Ishikawa (cell line): ENCODE data around the gene DEDD2.

ENCODE experiments used
- CEBPB ChIP-seq: IDR thresholded peaks from 2 replicates; pipeline ENCODE4 v1.6.1; 2012
- CREB1 ChIP-seq: IDR thresholded peaks from 2 replicates; pipeline ENCODE4 v1.6.1; 2012; ENCODE audit warnings: low read depth
- EGR1 ChIP-seq: IDR thresholded peaks from 2 replicates; pipeline ENCODE4 v1.6.1; 2012
- EP300 ChIP-seq: IDR thresholded peaks from 2 replicates; pipeline ENCODE4 v1.6.1; 2012; ENCODE audit warnings: borderline replicate concordance
- FOXM1 ChIP-seq: IDR thresholded peaks from 2 replicates; pipeline ENCODE4 v1.6.1; 2012; ENCODE audit warnings: low read depth, borderline replicate concordance
- MAX ChIP-seq: IDR thresholded peaks from 2 replicates; pipeline ENCODE4 v1.6.1; 2012
- NFIC ChIP-seq: IDR thresholded peaks from 2 replicates; pipeline ENCODE4 v1.6.1; 2012
- RAD21 ChIP-seq: IDR thresholded peaks from 2 replicates; pipeline ENCODE4 v1.6.1; 2012; ENCODE audit warnings: low read depth
- REST ChIP-seq: IDR thresholded peaks from 2 replicates; pipeline ENCODE4 v1.6.1; 2012; ENCODE audit warnings: low read depth, mild to moderate bottlenecking
- TAF1 ChIP-seq: IDR thresholded peaks from 2 replicates; pipeline ENCODE4 v1.6.1; 2012; ENCODE audit warnings: low read depth, mild to moderate bottlenecking
- TCF12 ChIP-seq: IDR thresholded peaks from 2 replicates; pipeline ENCODE4 v1.6.1; 2012; ENCODE audit warnings: low read depth
- TEAD4 ChIP-seq: IDR thresholded peaks from 2 replicates; pipeline ENCODE4 v1.6.1; 2012
- YY1 ChIP-seq: IDR thresholded peaks from 2 replicates; pipeline ENCODE4 v1.6.1; 2012; ENCODE audit warnings: low read depth
- ZBTB7A ChIP-seq: IDR thresholded peaks from 2 replicates; pipeline ENCODE4 v1.6.1; 2012; ENCODE audit warnings: low read depth

- TF ChIP-seq EP300 (no peak), NFIC (no peak), MAX (no peak), RAD21 (no peak), REST (no peak), TAF1 (no peak), CREB1 (no peak), FOXM1 (no peak), EGR1 (no peak), YY1 (no peak), ZBTB7A (no peak), TEAD4 (no peak), CEBPB (no peak), TCF12 (no peak)
Observed at GRCh38 chr19:42250183-42250665, 32.7 kb upstream of the DEDD2 start.
